Keratinocyte (primary cell): ENCODE measurements around the gene ACTA2.

ENCODE experiments used
- CTCF ChIP-seq, 3 experiments: IDR thresholded peaks in 1 of 3; conservative IDR thresholded peaks in 1 of 3; optimal IDR thresholded peaks in 1 of 3; 2 replicates in 2 of 3; 3 replicates in 1 of 3; pipeline versions ENCODE3 to v1.5.1; 2011; ENCODE audit warnings: low read length in 3 of 3, mild to moderate bottlenecking in 3 of 3, moderate library complexity in 2 of 3, control low read depth in 1 of 3, inconsistent platforms in 1 of 3; ENCODE audit not compliant: insufficient read depth in 2 of 3; ENCODE audit errors: extremely low read depth in 1 of 3
- EZH2 ChIP-seq: IDR thresholded peaks from one replicate; pipeline ENCODE4 v1.6.1; 2012; ENCODE audit warnings: inconsistent platforms, mild to moderate bottlenecking, low read length, moderate library complexity

- TF ChIP-seq CTCF (optimal IDR thresholded peaks at IDR 0.05 in 1 of 3, IDR thresholded peaks at IDR 0.05 in 1 of 3, conservative IDR thresholded peaks at IDR 0.05 in 1 of 3; ENCODE audit: extremely low read depth in 1 of 3, insufficient read depth in 2 of 3, low read length in 3 of 3) (no peak), EZH2 (no peak)
These were observed 56.1 kb downstream of the ACTA2 start for GRCh38 chr10:88896372-88896993.
